ENCODE data around the gene SLC6A3. TPM values are rescaled to one million over a fixed set of nuclear protein-coding genes. Genes with fewer than 3 reads are reported as not detected.

SLC6A3 gene
- total and polyA plus RNA-seq, 12 donors: 0.04 to 0.19 (median 0.18) TPM; not detected in 9

- no peak for TF ChIP-seq CTCF (IDR thresholded peaks at IDR 0.05)
- DNase-seq (no peak), ATAC-seq (no peak)
- Histone ChIP-seq H3K36me3 (no peaks in the 10 kb centered on the region), H3K9me3 (peaks cover 0 to 19% (median 0%) of the 10 kb centered on the region in 11 donors), H3K27me3 (peaks cover 0 to 46% (median 24%) of the 10 kb centered on the region in 7 donors), H3K4me1 (no peaks in the 10 kb centered on the region), H3K4me3 (no peak overlapping the region), H3K27ac (no peak overlapping the region)
- intact Hi-C loops (cut with DNase I): loop anchor here in 1 of 10 donors (5.0 kb wide), 1 partner anchor 152 kb away; no protein-coding TSS in a partner anchor
- WGBS, 2 donors: 62 to 70% methylated on average over 10 to 11 of the region's 11 CpGs
Measured at GRCh38 chr5:1399737-1400136, 45.5 kb downstream of the SLC6A3 start.

- TF ChIP-seq CTCF (IDR thresholded peaks at IDR 0.05): no peak
- ATAC-seq: no peak
- Histone ChIP-seq H3K27me3 (peaks cover 0 to 55% (median 27%) of the 10 kb centered on the region in 7 donors), H3K4me3 (no peak overlapping the region), H3K36me3 (no peaks in the 10 kb centered on the region), H3K27ac (no peak overlapping the region), H3K9me3 (peaks cover 0 to 19% (median 0%) of the 10 kb centered on the region in 11 donors), H3K4me1 (no peaks in the 10 kb centered on the region)
- WGBS, 2 donors: 57% methylated on average over 18 of the region's 18 CpGs
- no peak for DNase-seq
- intact Hi-C loops (cut with DNase I): loop anchor here in 1 of 10 donors (5.0 kb wide), 1 partner anchor 149 kb away; no protein-coding TSS in a partner anchor
Measured at GRCh38 chr5:1396293-1396816, 48.9 kb downstream of the SLC6A3 start.

- WGBS, 2 donors: 81 to 86% methylated on average over 32 of the region's 32 CpGs
- no peaks in the 10 kb centered on the region for H3K4me1 ChIP-seq
- ATAC-seq (no peak), DNase-seq (no peak)
- no peak overlapping the region for H3K27ac ChIP-seq
- H3K9me3 ChIP-seq: peaks cover 0 to 19% (median 0%) of the 10 kb centered on the region in 11 donors
- no peak for TF ChIP-seq CTCF (IDR thresholded peaks at IDR 0.05)
- intact Hi-C loops (cut with DNase I): loop anchor here in 1 of 10 donors (5.0 kb wide), 1 partner anchor 148 kb away; no protein-coding TSS in a partner anchor
- no peak overlapping the region for H3K4me3 ChIP-seq
- H3K27me3 ChIP-seq: peaks cover 0 to 60% (median 36%) of the 10 kb centered on the region in 7 donors
- H3K36me3 ChIP-seq: no peaks in the 10 kb centered on the region
Measured at GRCh38 chr5:1394881-1395860, 50.1 kb downstream of the SLC6A3 start.
